Kasumi-1 (cell line): Measurements from ENCODE around the gene ZFR.
"Not testable (repeated sequence)": the region's sequence is repeated elsewhere in the genome, so short reads cannot be mapped to it uniquely, and the experiment has no call there.

Source experiments
- DNase-seq, 2 experiments: peaks; one replicate each; lab custom pipeline; 2025; lab: John Stamatoyannopoulos, UW

The ZFR gene

DNA sequence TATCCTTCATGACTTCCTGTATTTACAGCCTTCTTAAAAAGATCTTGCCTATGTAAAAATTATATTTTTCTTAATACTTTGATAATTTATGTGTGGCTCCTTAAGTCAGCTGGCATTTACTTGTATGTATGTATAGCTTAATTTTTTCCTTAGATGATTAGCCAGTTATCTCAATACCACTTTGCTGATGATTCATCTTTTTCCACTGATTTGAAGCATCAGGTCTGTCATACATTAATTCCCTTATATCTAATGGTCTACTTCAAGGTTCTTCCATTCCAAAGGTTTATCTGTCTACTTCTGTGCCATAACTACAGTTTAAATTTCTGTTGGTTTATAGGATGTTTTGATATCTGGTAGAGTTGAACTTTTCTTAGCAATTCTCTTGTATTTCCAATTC lies 86.9 kb downstream of the ZFR start:
- DNase-seq, result no peak

- DNase-seq, result no peak
Observed at GRCh38 chr5:32355686-32356085, 88.9 kb downstream of the ZFR start.

GRCh38 chr5:32353420-32353819 lies 91.1 kb downstream of the ZFR start:
- DNase-seq, result no peak

GRCh38 chr5:32352685-32353084 lies 91.9 kb downstream of the ZFR start:
- no peak for DNase-seq

DNA sequence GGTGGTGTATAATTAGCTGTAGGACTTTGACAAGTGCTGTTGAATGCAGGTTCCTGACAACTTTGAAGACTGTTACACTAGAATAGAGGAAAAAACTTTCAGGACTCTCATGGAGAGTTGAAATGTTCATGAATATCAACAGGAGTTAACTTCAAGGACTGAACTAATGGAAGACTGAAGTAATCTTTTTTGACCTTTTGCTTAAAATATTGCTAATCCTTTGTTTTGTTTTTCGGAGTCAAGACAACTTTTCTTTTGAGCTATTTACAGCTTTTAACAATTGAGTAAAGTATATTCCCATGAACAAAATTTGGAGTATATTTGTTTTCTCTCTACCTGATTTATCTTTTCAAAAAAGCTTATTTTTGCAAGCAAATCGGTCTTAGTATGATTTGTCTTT lies 97.7 kb downstream of the ZFR start:
- no peak for DNase-seq

GRCh38 chr5:32343058-32343672 lies 101.4 kb downstream of the ZFR start:
- no peak for DNase-seq

DNA sequence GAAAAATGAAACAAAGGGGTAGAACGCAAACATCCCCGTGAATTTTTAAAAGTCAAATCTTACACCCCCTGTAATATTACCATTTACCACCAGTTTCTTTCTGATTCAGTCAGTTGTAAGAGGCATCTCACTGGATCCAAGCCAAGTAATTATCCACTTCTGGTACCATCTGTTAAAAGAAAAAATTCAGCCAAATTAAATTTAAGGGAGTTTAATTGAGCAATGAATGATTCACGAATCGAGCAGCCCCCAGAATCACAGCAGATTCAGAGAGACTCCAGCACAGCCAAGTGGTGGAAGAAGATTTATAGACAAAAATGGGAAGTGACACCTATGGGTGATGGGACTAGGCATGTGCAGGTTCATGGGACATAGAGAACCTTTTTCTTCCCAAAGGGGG lies 101.9 kb downstream of the ZFR start:
- DNase-seq, result no peak

DNA sequence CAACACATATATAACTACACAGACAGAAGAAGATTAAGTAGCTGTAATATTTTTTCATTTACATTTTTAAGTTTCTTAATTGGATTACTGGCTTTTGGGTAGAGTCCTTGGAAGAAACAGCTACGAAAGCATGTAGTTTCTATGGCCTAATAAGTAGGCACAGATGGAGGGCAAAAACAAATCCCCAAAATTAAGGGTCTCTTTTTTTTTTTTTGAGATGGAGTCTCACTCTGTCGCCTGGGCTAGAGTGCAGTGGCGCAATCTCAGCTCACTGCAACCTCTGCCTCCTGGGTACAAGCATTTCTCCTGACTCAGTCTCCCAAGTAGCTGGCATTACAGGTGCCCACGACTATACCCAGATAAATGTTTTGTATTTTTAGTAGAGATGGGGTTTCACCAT lies 104.7 kb downstream of the ZFR start:
- DNase-seq, result no peak

- DNase-seq, result peak; percentile 34 to 41
Observed at GRCh38 chr5:32339198-32339597, 105.3 kb downstream of the ZFR start.

- no peak for DNase-seq
Observed at GRCh38 chr5:32332966-32333365, 111.6 kb downstream of the ZFR start.

- no peak for DNase-seq
Observed at GRCh38 chr5:32332361-32332760, 112.2 kb downstream of the ZFR start.

DNA sequence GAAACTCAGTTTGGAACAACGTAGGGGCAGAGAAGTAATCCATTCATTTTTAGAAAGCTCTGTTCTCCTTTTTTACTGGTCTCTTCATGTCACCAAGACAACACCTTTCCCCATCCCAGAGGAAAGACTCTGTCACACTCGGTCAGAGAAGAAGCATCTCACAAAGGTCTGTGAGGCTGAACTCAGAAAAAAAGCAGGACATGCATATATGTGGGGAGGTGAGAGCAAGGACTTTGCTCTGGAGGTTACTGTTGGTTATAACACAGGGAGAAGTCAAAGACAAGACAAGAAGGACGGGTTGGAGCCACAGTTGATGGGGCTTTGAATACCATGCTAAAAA lies 112.6 kb downstream of the ZFR start:
- DNase-seq, result no peak

DNA sequence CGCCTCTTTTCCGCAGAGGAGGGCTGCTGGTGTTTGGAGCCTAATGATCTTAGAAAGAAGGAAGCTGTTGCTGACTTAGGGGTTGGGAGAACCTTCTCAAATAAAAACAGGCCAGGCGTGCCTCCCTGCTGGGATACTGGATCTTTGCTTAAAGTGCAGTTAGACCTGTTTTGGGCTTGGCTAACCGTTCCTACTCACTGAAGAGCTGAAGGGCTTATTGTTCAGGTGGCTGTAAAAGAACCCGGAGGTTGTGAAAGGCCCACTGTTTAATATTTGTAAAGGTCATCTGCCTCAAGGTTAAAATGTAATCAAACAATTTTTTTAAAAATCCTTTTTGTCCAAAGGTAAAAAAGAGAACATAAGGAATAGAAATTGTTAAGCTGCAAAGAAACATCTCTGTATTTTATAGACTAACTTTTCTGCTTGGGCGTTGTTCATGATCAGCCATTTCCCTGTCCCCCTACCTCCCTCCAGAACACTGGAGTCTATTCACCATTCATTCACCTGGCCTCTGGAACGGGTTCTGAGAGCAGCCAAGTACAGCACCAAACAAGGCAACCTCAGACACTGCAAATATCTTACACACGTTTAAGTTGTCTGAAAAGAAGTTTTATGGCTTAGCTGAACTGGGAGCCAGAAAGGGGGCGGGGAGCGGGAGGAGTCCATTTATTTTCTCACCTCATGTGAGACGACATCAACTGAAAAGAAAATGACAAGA lies 113.2 kb downstream of the ZFR start:
- no peak for DNase-seq

DNA sequence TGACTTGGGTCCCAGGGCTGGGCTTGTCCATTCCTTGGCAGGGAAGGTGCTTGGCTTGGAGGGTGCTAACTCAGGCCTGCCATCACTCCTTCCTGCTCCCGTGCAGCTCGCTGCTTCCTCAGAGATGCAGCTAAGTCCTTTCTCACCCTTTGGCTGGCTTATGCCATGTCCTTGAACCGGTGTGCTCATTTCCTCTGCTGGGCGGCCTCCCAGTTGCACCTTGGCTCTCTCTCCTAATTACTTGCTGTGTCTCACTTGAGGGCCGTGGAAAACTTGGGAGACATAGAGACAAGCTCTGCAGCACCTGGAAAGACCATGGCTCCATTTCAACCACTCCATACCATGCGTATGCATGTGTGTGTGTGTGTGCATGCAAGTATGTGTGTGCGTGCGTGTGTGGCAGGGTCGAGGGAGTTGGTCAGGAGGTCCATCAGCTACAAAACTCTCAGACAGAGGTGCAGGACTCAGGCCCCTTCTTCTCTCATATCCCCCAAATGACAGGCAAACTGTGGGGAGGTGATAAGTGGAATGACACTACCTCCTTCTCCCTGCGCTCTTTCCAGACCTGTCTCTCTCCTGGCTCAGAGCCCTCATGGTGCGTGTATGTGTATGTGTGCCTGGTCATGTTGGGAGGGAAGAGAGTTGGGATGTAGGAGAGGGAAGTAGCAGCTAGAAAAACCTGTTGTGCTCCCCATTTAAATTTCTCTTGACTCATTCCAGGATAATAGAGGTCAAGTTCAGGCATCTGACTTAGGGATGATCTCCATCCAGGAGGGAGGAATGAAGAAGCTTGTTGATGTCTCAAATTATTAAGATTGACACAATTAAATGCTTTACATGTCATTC lies 114.2 kb downstream of the ZFR start:
- no peak for DNase-seq

- peak; percentile 78 to 86 for DNase-seq
Observed at GRCh38 chr5:32329395-32329834, 115.1 kb downstream of the ZFR start.

DNA sequence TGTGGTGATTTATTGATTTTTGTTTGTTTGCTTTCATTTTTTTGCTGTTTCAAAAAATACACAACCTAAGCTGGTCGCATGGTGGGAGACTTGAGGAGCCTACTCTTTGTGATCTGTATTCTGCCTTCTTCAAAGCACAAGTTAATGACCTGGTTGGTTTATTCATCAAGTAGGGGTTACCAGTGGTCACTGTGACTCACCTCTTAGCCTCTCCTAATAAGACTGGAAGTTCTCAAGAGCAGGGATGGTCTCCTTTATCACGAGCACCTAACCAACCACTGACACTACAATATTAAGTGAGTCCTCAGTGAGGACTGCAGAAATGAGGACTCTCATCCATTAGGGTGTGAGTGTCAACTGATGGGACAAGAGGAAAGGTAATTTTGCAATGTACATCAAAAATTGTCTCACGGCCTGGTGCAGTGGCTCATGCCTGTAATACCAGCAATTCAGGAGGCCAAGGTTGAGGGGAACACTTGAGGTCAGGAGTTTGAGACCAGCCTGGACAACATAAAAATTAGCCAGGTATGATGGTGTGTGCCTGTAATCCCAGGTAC lies 118.2 kb downstream of the ZFR start:
- DNase-seq, result no peak

DNA sequence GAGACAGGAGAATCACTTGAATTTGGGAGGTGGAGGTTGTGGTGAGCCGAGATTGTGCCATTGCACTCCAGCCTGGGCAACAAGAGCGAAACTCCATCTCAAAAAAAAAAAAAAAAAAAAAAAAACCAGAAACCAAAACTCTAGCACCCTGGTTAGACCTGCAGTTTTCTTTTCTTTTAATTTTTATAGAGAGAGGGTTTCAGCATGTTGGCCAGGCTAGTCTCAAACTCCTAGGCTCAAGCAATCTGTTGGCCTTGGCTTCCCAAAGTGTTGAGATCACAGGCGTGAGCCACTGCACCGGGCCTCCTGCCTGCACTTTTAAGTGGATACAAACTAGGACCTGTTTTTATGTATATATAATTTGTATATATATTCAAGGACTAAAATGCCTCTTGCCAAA lies 118.9 kb downstream of the ZFR start:
- no peak for DNase-seq

- DNase-seq, result peak in 1 of 2 experiments; percentile 16
Observed at GRCh38 chr5:32325062-32325461, 119.5 kb downstream of the ZFR start.

DNA sequence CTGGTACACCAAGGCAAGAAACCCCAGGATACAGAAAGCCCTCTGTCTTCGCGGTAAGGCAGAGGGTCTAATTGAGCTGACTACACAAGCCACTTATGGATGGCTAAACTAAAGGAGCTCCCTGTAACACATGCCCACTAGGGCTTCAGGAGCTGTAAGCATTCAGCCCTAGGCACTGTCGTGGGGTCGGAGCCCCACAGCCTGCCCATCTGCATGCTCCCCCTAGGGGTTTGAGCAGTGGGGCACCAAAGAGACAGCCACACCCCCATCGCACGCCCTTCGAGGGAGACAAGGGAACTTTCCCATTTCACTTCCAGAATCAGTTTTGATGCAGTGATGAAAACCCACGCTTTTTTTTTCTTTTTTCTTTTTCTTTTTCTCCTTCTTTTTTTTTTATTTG lies 120.8 kb downstream of the ZFR start:
- DNase-seq, result no peak

GRCh38 chr5:32322882-32323281 lies 121.7 kb downstream of the ZFR start:
- no peak for DNase-seq

DNA sequence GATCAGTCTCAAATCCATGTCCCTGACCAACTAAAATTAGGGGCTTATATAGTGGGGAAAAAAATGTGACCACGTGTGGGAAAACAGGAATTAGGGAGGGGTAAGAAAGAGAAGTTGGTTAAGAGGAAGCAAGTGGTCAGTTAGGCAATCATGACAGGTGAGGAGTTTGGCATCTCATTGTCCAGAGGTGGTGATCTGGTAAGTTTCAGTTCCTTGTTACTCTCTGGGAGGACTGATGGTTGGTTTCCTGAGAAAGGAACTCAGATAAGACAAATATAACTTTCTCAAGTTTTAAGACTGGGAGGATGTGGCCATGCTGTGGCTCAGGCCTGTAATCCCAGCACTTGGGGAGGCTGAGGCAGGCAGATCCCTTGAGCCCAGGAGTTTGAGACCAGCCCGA lies 122.8 kb downstream of the ZFR start:
- DNase-seq, result not testable (repeated sequence)

GRCh38 chr5:32320576-32320975 lies 124.0 kb downstream of the ZFR start:
- no peak for DNase-seq
